ENCODE measurements around the gene RNPEPL1.
"Not testable (repeated sequence)": the region's sequence is repeated elsewhere in the genome, so short reads cannot be mapped to it uniquely, and the experiment has no call there.

RNPEPL1 gene

GRCh38 chr2:240538031-240538780, 30.1 kb upstream of the RNPEPL1 start:
- DNase-seq (ENCODE audit: low spot score), result no peak

GRCh38 chr2:240539101-240539500, 29.2 kb upstream of the RNPEPL1 start:
- not testable (repeated sequence) for DNase-seq (ENCODE audit: low spot score)

- no peak for DNase-seq (ENCODE audit: low spot score)
These were observed 28.4 kb upstream of the RNPEPL1 start for GRCh38 chr2:240539906-240540305.

GRCh38 chr2:240551288-240551687, 17.0 kb upstream of the RNPEPL1 start:
- no peak for DNase-seq (ENCODE audit: low spot score)

GRCh38 chr2:240551811-240552210, 16.5 kb upstream of the RNPEPL1 start:
- no peak for DNase-seq (ENCODE audit: low spot score)

GRCh38 chr2:240553956-240554480, 14.3 kb upstream of the RNPEPL1 start:
- DNase-seq (ENCODE audit: low spot score), result no peak

GRCh38 chr2:240554767-240555493, 13.4 kb upstream of the RNPEPL1 start:
- no peak for DNase-seq (ENCODE audit: low spot score)

- DNase-seq (ENCODE audit: low spot score), result no peak
These were observed 12.6 kb upstream of the RNPEPL1 start for GRCh38 chr2:240555541-240556250.

GRCh38 chr2:240556553-240557100, 11.7 kb upstream of the RNPEPL1 start:
- DNase-seq (ENCODE audit: low spot score), result peak; percentile 80

- DNase-seq (ENCODE audit: low spot score), result no peak
These were observed 11.1 kb upstream of the RNPEPL1 start for GRCh38 chr2:240557101-240557751.

GRCh38 chr2:240557808-240558207, 10.5 kb upstream of the RNPEPL1 start, which contains the start of gene ANKMY1:
ANKMY1 (minus strand) TSS chr2:240557988; CDS start chr2:240557335, 653 bp downstream.
- peak; percentile 79 for DNase-seq (ENCODE audit: low spot score)

- no peak for DNase-seq (ENCODE audit: low spot score)
These were observed 10.0 kb upstream of the RNPEPL1 start for GRCh38 chr2:240558236-240558761.

- no peak for DNase-seq (ENCODE audit: low spot score)
These were observed 9.0 kb upstream of the RNPEPL1 start for GRCh38 chr2:240559286-240559685.

GRCh38 chr2:240560084-240560479, 8.2 kb upstream of the RNPEPL1 start, which contains the start of gene DUSP28:
DUSP28 (plus strand) TSS chr2:240560357; CDS start chr2:240560685, 328 bp downstream.
- peak; percentile 90 for DNase-seq (ENCODE audit: low spot score)

GRCh38 chr2:240560480-240561324, 7.6 kb upstream of the RNPEPL1 start:
- peak; percentile 99 for DNase-seq (ENCODE audit: low spot score)

GRCh38 chr2:240561325-240561971, 6.8 kb upstream of the RNPEPL1 start:
- DNase-seq (ENCODE audit: low spot score), result peak; percentile 69

GRCh38 chr2:240563231-240563630, 5.1 kb upstream of the RNPEPL1 start:
- DNase-seq (ENCODE audit: low spot score), result not testable (repeated sequence)

- peak; percentile 35 for DNase-seq (ENCODE audit: low spot score)
These were observed 4.2 kb upstream of the RNPEPL1 start for GRCh38 chr2:240563951-240564560.
